Renal cortex interstitium (tissue), 11 donors: ENCODE measurements around the gene CHST8. TPM values are rescaled to one million over a fixed set of nuclear protein-coding genes. Genes with fewer than 3 reads are reported as not detected.
"Not testable (repeated sequence)": the region's sequence is repeated elsewhere in the genome, so short reads cannot be mapped to it uniquely, and the experiment has no call there.

Experiments
- DNase-seq, 11 donors: peaks; one replicate each; pipeline ENCODE4 v3.0.0-alpha.2; 2013; ENCODE audit warnings: low read depth in 9 of 11, low spot score in 4 of 11; ENCODE audit errors: extremely low read depth in 1 of 11
- polyA plus RNA-seq, 3 donors: library from polyadenylated mRNA; unstranded; fragments of 120-200 nt; gene quantifications; one replicate each; pipeline ENCODE4 v1.2.1, GENCODE V29; 2013; ENCODE audit not compliant: insufficient read length in 3 of 3

The CHST8 gene
- polyA plus RNA-seq, 3 donors: 0.09 to 0.44 (median 0.27) TPM

- DNase-seq: no peak
Measured at GRCh38 chr19:33634361-33635091, 12.8 kb downstream of the CHST8 start.

GRCh38 chr19:33638167-33639034 lies 16.6 kb downstream of the CHST8 start:
- no peak for DNase-seq

GRCh38 chr19:33639035-33639681 lies 17.4 kb downstream of the CHST8 start:
- DNase-seq: peak in 1 of 11 donors; percentile 2

- no peak for DNase-seq
Measured at GRCh38 chr19:33640773-33641172, 19.0 kb downstream of the CHST8 start.

- DNase-seq: no peak
Measured at GRCh38 chr19:33641261-33641660, 19.5 kb downstream of the CHST8 start.

GRCh38 chr19:33641956-33642498 lies 20.3 kb downstream of the CHST8 start:
- DNase-seq: no peak

- no peak for DNase-seq
Measured at GRCh38 chr19:33644284-33644836, 22.6 kb downstream of the CHST8 start.

- no peak for DNase-seq
Measured at GRCh38 chr19:33646306-33646705, 24.6 kb downstream of the CHST8 start.

GRCh38 chr19:33647146-33647545 lies 25.4 kb downstream of the CHST8 start:
- no peak for DNase-seq

- DNase-seq: no peak
Measured at GRCh38 chr19:33649627-33650305, 28.0 kb downstream of the CHST8 start.

GRCh38 chr19:33653684-33654083 lies 31.9 kb downstream of the CHST8 start:
- DNase-seq: no peak

- no peak for DNase-seq
Measured at GRCh38 chr19:33654840-33655508, 33.2 kb downstream of the CHST8 start.

- no peak for DNase-seq
Measured at GRCh38 chr19:33659835-33660234, 38.1 kb downstream of the CHST8 start.

GRCh38 chr19:33660410-33661124 lies 38.8 kb downstream of the CHST8 start:
- no peak for DNase-seq

GRCh38 chr19:33661336-33661735 lies 39.6 kb downstream of the CHST8 start:
- DNase-seq: no peak

- DNase-seq: no peak
Measured at GRCh38 chr19:33662391-33663092, 40.8 kb downstream of the CHST8 start.

- DNase-seq: not testable (repeated sequence)
Measured at GRCh38 chr19:33663316-33663715, 41.6 kb downstream of the CHST8 start.
